Gastrocnemius medialis (tissue), 4 donors: Measurements from ENCODE around the gene LINGO4. TPM values are rescaled to one million over a fixed set of nuclear protein-coding genes. Genes with fewer than 3 reads are reported as not detected.

Experiments used
- ATAC-seq, 2 donors: fragments of 150-250 bp; one replicate each; pipeline ENCODE4 v1.9.1; 2016
- DNase-seq, 2 donors: peaks; one replicate each; pipeline ENCODE4 v3.0.0-alpha.2; 2019
- H3K27ac ChIP-seq, 4 donors: fragments of 200-600 bp; sonication (generic); 1 replicate in 1 of 4; 2 replicates in 3 of 4; pipeline ENCODE4 v1.5.1; 2016 to 2018; ENCODE audit warnings: mild to moderate bottlenecking in 2 of 4, moderate library complexity in 1 of 4
- H3K27me3 ChIP-seq, 3 donors: fragments of 200-600 bp; sonication (generic) in 2 of 3; 1 replicate in 1 of 3; 2 replicates in 2 of 3; pipeline versions ENCODE4 v1.5.1 to v1.6.0; 2016 to 2019; ENCODE audit warnings: mild to moderate bottlenecking in 1 of 3, moderate library complexity in 1 of 3
- H3K36me3 ChIP-seq, 2 donors: fragments of 200-600 bp; sonication (generic) in 1 of 2; one replicate each; pipeline ENCODE4 v1.5.1; 2017 to 2018
- H3K4me1 ChIP-seq, 2 donors: fragments of 200-600 bp; sonication (generic) in 1 of 2; one replicate each; pipeline ENCODE4 v1.5.1; 2016 to 2017; ENCODE audit warnings: mild to moderate bottlenecking in 2 of 2
- H3K4me3 ChIP-seq, 4 donors: fragments of 200-600 bp; sonication (generic) in 3 of 4; 1 replicate in 1 of 4; 2 replicates in 3 of 4; pipeline ENCODE4 v1.5.1; 2016 to 2019; ENCODE audit warnings: mild to moderate bottlenecking in 2 of 4
- H3K9me3 ChIP-seq, 3 donors: fragments of 200-600 bp; sonication (generic) in 2 of 3; 1 replicate in 1 of 3; 2 replicates in 2 of 3; pipeline ENCODE4 v1.5.1; 2016 to 2019
- CTCF ChIP-seq, 5 experiments: fragments of 450-650 bp in 3 of 5; fragments of 200-600 bp in 2 of 5; sonication (generic) in 2 of 5; IDR thresholded peaks in 4 of 5; conservative IDR thresholded peaks in 1 of 5; 1 replicate in 4 of 5; 2 replicates in 1 of 5; pipeline ENCODE4 v1.5.1; 2016 to 2019; ENCODE audit warnings: antibody characterized with exemption in 5 of 5, mild to moderate bottlenecking in 3 of 5, moderate library complexity in 3 of 5
- POLR2A ChIP-seq, 2 donors: fragments of 450-650 bp; IDR thresholded peaks; one replicate each; pipeline ENCODE4 v1.6.1; 2017; ENCODE audit warnings: antibody characterized with exemption in 2 of 2, mild to moderate bottlenecking in 2 of 2, moderate library complexity in 2 of 2
- in situ Hi-C, 4 donors: fragments of 200-750 bp; cut with MboI; loops; one replicate each; pipeline versions ENCODE4 v1.15.0 to v1.8.0; 2017; ENCODE audit warnings: low sequenced_read_pairs in 4 of 4
- intact Hi-C: fragments of 100-400 bp; cut with DNase I; formaldehyde crosslinking; loops from one replicate; pipeline ENCODE4 v1.15.1; 2023; ENCODE audit warnings: low total_unique reads
- total RNA-seq, 4 donors: library from RNA; depleted of rRNA; stranded (reverse); fragments of >200 nt; gene quantifications; one replicate each; pipeline versions ENCODE4 v1.1.0 to v1.2.3, GENCODE V29; 2016

The LINGO4 gene
- total RNA-seq, 4 donors from 2014 or later: 4.2 to 24.5 (median 14.3) TPM

DNA sequence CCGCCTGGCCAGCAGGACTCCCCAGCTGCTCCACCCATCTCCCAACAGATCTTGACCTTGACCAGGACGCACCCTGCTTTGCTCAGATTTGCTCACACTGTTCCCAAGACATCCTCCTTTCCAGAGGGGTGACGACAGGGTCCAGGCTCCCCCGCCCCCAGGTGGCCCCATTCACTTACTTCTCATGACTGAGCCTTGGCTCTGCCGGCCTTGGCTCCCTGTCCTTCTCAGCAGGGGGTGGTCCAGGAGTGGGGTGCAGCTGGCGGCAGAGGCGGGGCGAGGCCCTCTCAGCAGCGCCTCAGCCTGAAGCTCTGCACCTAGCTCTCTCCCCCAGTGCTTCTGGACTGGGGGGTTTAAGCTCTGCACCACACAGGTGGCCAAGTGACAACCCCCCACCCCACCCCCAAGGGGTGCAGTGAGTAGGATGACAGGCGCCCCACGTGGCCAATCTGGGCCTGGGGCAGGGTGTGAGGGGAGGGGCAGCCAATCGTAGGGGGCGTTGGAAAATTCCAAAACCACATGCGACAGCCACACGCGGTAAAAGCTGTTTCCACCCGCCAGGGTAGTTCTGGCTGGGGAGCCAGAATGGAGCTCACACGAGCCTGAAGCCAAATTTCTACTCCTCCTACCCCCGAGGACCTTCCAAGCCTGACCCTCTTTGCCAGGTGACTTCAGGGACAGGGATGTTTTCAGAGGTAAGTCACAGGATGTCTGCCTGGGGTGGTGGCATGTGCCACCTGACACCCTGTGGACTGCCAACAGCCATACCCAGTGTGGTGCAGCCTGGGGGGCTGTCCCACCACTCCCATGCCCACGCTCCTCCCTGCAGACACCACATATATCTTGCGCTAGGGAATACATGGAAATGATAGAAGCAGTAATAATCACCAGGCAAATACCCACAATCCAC is 20.8 kb upstream of the LINGO4 start:
- peak overlapping the region; percentile 98 to 99 (median 99) for H3K27ac ChIP-seq
- in situ Hi-C loops: loop anchor here in 3 of 4 donors (5.0 to 25.0 kb wide), 3 partner anchors 39 to 239 kb away; partner anchors contain the start of gene SNX27 (in 1 of the 3)

GRCh38 chr1:151825204-151825603 is 20.0 kb upstream of the LINGO4 start:
- in situ Hi-C loops: loop anchor here in 3 of 4 donors (5.0 to 25.0 kb wide), 3 partner anchors 38 to 238 kb away; partner anchors contain the start of gene SNX27 (in 1 of the 3)
- H3K36me3 ChIP-seq: no peaks in the 10 kb centered on the region
- no peak overlapping the region for H3K4me3 ChIP-seq
- ATAC-seq (peak; percentile 64 to 80), DNase-seq (peak; percentile 58 to 85)
- H3K27ac ChIP-seq: peak overlapping the region; percentile 98 to 99 (median 99)
- TF ChIP-seq CTCF (IDR thresholded peaks at IDR 0.05 in 4 of 5, conservative IDR thresholded peaks at IDR 0.05 in 1 of 5) (no peak), POLR2A (IDR thresholded peaks at IDR 0.05) (no peak)
- intact Hi-C loops: loop anchor here (10.0 kb wide), 1 partner anchor 810 kb away; no protein-coding TSS in a partner anchor
- peaks cover 56 to 77% of the 10 kb centered on the region in 2 donors for H3K4me1 ChIP-seq
- H3K27me3 ChIP-seq: no peaks in the 10 kb centered on the region
- H3K9me3 ChIP-seq: no peaks in the 10 kb centered on the region

More for the DNA sequence above, 20.8 kb upstream of the LINGO4 start:
- TF ChIP-seq POLR2A (IDR thresholded peaks at IDR 0.05) (peak in 1 of 2 donors; percentile 26), CTCF (IDR thresholded peaks at IDR 0.05 in 4 of 5, conservative IDR thresholded peaks at IDR 0.05 in 1 of 5) (no peak)
- DNase-seq: peak; percentile 55 to 71
- intact Hi-C loops: loop anchor here (10.0 kb wide), 1 partner anchor 811 kb away; no protein-coding TSS in a partner anchor
- ATAC-seq: peak; percentile 42 to 57
- Histone ChIP-seq H3K4me3 (peak overlapping the region in 1 of 4 donors; percentile 35), H3K36me3 (no peaks in the 10 kb centered on the region), H3K4me1 (peaks cover 50 to 71% of the 10 kb centered on the region in 2 donors), H3K27me3 (no peaks in the 10 kb centered on the region), H3K9me3 (no peaks in the 10 kb centered on the region)

- Histone ChIP-seq H3K4me1 (peaks cover 48 to 66% of the 10 kb centered on the region in 2 donors), H3K9me3 (no peaks in the 10 kb centered on the region), H3K27me3 (no peaks in the 10 kb centered on the region), H3K4me3 (no peak overlapping the region), H3K27ac (peak overlapping the region; percentile 4 to 99 (median 80)), H3K36me3 (no peaks in the 10 kb centered on the region)
- DNase-seq (no peak), ATAC-seq (no peak)
- TF ChIP-seq CTCF (IDR thresholded peaks at IDR 0.05 in 4 of 5, conservative IDR thresholded peaks at IDR 0.05 in 1 of 5) (no peak), POLR2A (IDR thresholded peaks at IDR 0.05) (no peak)
- intact Hi-C loops: loop anchor here (10.0 kb wide), 1 partner anchor 808 kb away; no protein-coding TSS in a partner anchor
- in situ Hi-C loops: no loop called here
Measured at GRCh38 chr1:151823175-151823574, 18.0 kb upstream of the LINGO4 start.

DNA sequence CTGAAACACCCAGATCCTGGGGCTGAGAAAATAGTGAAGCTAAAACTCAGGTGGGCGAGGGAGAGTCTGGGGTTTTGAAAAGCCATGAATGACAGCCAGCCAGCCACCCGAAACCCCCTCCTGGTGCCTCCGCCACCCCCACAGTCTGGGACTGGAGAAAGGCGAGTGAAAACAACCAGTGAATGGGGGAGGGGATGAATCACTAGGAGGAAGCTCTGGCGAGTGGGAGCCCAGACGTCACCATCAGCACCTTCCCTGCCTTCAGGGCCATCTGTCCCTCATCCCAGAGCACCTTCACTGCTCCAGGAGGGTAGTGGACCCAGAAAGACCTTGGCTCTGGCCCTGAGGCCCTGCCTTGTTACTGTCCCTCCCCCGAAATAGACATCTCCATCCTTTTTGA is 17.2 kb upstream of the LINGO4 start:
- peaks cover 44 to 61% of the 10 kb centered on the region in 2 donors for H3K4me1 ChIP-seq
- TF ChIP-seq CTCF (IDR thresholded peaks at IDR 0.05 in 4 of 5, conservative IDR thresholded peaks at IDR 0.05 in 1 of 5): no peak
- TF ChIP-seq POLR2A (IDR thresholded peaks at IDR 0.05): no peak
- H3K36me3 ChIP-seq: no peaks in the 10 kb centered on the region
- ATAC-seq (no peak), DNase-seq (no peak)
- intact Hi-C loops: loop anchor here (10.0 kb wide), 1 partner anchor 808 kb away; no protein-coding TSS in a partner anchor
- in situ Hi-C loops: no loop called here
- H3K4me3 ChIP-seq: no peak overlapping the region
- H3K27me3 ChIP-seq: no peaks in the 10 kb centered on the region
- peak overlapping the region; percentile 4 to 99 (median 36) for H3K27ac ChIP-seq
- no peaks in the 10 kb centered on the region for H3K9me3 ChIP-seq
